Glutamatergic neuron (in vitro differentiated cells): ENCODE results near the gene HDAC4. TPM values are rescaled to one million over a fixed set of nuclear protein-coding genes. Genes with fewer than 3 reads are reported as not detected.

Source experiments
- DNase-seq: peaks from one replicate; pipeline ENCODE4 v3.0.0; 2022
- H3K27ac Mint-ChIP-seq: one replicate; pipeline ENCODE4 v1.8.0; 2020; ENCODE audit warnings: mild to moderate bottlenecking, mixed read lengths, inconsistent platforms; ENCODE audit not compliant: unreplicated experiment
- H3K27me3 Mint-ChIP-seq: one replicate; pipeline ENCODE4 v1.8.0; 2020; ENCODE audit warnings: mild to moderate bottlenecking, moderate library complexity, mixed read lengths, inconsistent platforms; ENCODE audit not compliant: unreplicated experiment
- H3K36me3 Mint-ChIP-seq: one replicate; pipeline ENCODE4 v1.8.0; 2020; ENCODE audit warnings: mild to moderate bottlenecking, mixed read lengths, inconsistent platforms; ENCODE audit not compliant: unreplicated experiment
- H3K4me1 Mint-ChIP-seq: one replicate; pipeline ENCODE4 v1.8.0; 2020; ENCODE audit warnings: mild to moderate bottlenecking, low read depth, mixed read lengths, inconsistent platforms; ENCODE audit not compliant: unreplicated experiment
- H3K4me3 Mint-ChIP-seq: one replicate; pipeline ENCODE4 v1.8.0; 2020; ENCODE audit warnings: mild to moderate bottlenecking, mixed read lengths, inconsistent platforms; ENCODE audit not compliant: unreplicated experiment
- H3K9me3 Mint-ChIP-seq: one replicate; pipeline ENCODE4 v1.8.0; 2020; ENCODE audit warnings: mild to moderate bottlenecking, moderate library complexity, mixed read lengths, inconsistent platforms; ENCODE audit not compliant: unreplicated experiment
- CTCF ChIP-seq: fragments of 200-600 bp; sonication (generic); IDR thresholded peaks from one replicate; pipeline ENCODE4 v1.5.0; 2021; ENCODE audit not compliant: partially characterized antibody, unreplicated experiment
- total RNA-seq: library from RNA; stranded (reverse); fragmentation: NEBNext Ultra II Directional; extraction: Animal tissue kit (Norgen Biotek cat#: 25700); gene quantifications from one replicate; pipeline ENCODE4 v1.2.1, GENCODE V29; 2021; ENCODE audit not compliant: unreplicated experiment

The HDAC4 gene
- total RNA-seq, 1 donor from 2014 or later = 90.6 TPM

GRCh38 chr2:239259603-239260298, 141.1 kb downstream of the HDAC4 start:
- Mint-ChIP-seq H3K4me1 (peaks cover 48% of the 10 kb centered on the region), H3K4me3 (no peak overlapping the region), H3K27ac (peak overlapping the region; percentile 11)

GRCh38 chr2:239259173-239259572, 141.6 kb downstream of the HDAC4 start:
- Mint-ChIP-seq H3K9me3 (peaks cover 8% of the 10 kb centered on the region), H3K4me1 (peaks cover 45% of the 10 kb centered on the region), H3K4me3 (no peak overlapping the region), H3K27me3 (peaks cover 8% of the 10 kb centered on the region), H3K36me3 (no peaks in the 10 kb centered on the region), H3K27ac (peak overlapping the region; percentile 90)
- DNase-seq = no peak
- TF ChIP-seq CTCF = no peak

More at GRCh38 chr2:239259603-239260298, 141.1 kb downstream of the HDAC4 start:
- peaks cover 9% of the 10 kb centered on the region for H3K9me3 Mint-ChIP-seq
- TF ChIP-seq CTCF = no peak
- H3K27me3 Mint-ChIP-seq = peaks cover 8% of the 10 kb centered on the region
- H3K36me3 Mint-ChIP-seq = no peaks in the 10 kb centered on the region
- DNase-seq = no peak

- Mint-ChIP-seq H3K4me3 (peak overlapping the region; percentile 70), H3K36me3 (no peaks in the 10 kb centered on the region), H3K9me3 (peaks cover 7% of the 10 kb centered on the region), H3K4me1 (peaks cover 47% of the 10 kb centered on the region), H3K27me3 (peaks cover 6% of the 10 kb centered on the region), H3K27ac (peak overlapping the region; percentile 90)
- no peak for TF ChIP-seq CTCF
- no peak for DNase-seq
Observed at GRCh38 chr2:239258248-239258647, 142.6 kb downstream of the HDAC4 start.

- no peak for DNase-seq
- Mint-ChIP-seq H3K9me3 (peaks cover 7% of the 10 kb centered on the region), H3K4me1 (peaks cover 53% of the 10 kb centered on the region), H3K4me3 (peak overlapping the region; percentile 70), H3K36me3 (no peaks in the 10 kb centered on the region), H3K27me3 (peaks cover 5% of the 10 kb centered on the region), H3K27ac (peak overlapping the region; percentile 90)
- no peak for TF ChIP-seq CTCF
Observed at GRCh38 chr2:239257511-239257937, 143.3 kb downstream of the HDAC4 start.

GRCh38 chr2:239256350-239256743, 144.5 kb downstream of the HDAC4 start:
- H3K4me1 Mint-ChIP-seq = peaks cover 57% of the 10 kb centered on the region
- H3K27ac Mint-ChIP-seq = peak overlapping the region; percentile 60

More at GRCh38 chr2:239256350-239256743, 144.5 kb downstream of the HDAC4 start:
- no peak for TF ChIP-seq CTCF
- no peak for DNase-seq
- Mint-ChIP-seq H3K4me3 (no peak overlapping the region), H3K27me3 (no peaks in the 10 kb centered on the region), H3K9me3 (peaks cover 4% of the 10 kb centered on the region), H3K36me3 (no peaks in the 10 kb centered on the region)
